ENCODE data around the gene CFAP69. TPM values are rescaled to one million over a fixed set of nuclear protein-coding genes. Genes with fewer than 3 reads are reported as not detected.

CFAP69 gene
- total RNA-seq, 1 donor from 2014 or later: 2.0 TPM

GRCh38 chr7:90351987-90352386 lies 107.0 kb downstream of the CFAP69 start:
- H3K4me1 ChIP-seq (ENCODE audit: insufficient read depth, low read length): no peaks in the 10 kb centered on the region
- DNase-seq (ENCODE audit: low read depth) (no peak), FAIRE-seq (no peak)
- no peaks in the 10 kb centered on the region for H4K20me1 ChIP-seq (ENCODE audit: insufficient read depth, low read length)
- H3K79me2 ChIP-seq (ENCODE audit: insufficient read depth, low read length): peaks cover 47% of the 10 kb centered on the region
- H3K27ac ChIP-seq (ENCODE audit: low read depth, low read length): no peak overlapping the region
- no peak overlapping the region for H3K4me3 ChIP-seq (ENCODE audit: insufficient read depth, low read depth, low read length)
- no peak overlapping the region for H3K9ac ChIP-seq (ENCODE audit: low read length)
- H2AFZ ChIP-seq (ENCODE audit: low read depth, low read length): no peak overlapping the region
- H3K9me3 ChIP-seq (ENCODE audit: insufficient read depth, low read depth, low read length): no peaks in the 10 kb centered on the region
- Mint-ChIP-seq H3K27ac (ENCODE audit: unreplicated experiment) (no peak overlapping the region), H3K36me3 (ENCODE audit: low read depth, unreplicated experiment) (peaks cover 8% of the 10 kb centered on the region), H3K4me3 (ENCODE audit: unreplicated experiment) (no peak overlapping the region), H3K27me3 (ENCODE audit: low read depth, unreplicated experiment) (no peaks in the 10 kb centered on the region), H3K4me1 (ENCODE audit: low read depth, unreplicated experiment) (no peaks in the 10 kb centered on the region), H3K9me3 (ENCODE audit: unreplicated experiment) (peaks cover 4% of the 10 kb centered on the region)
- H3K4me2 ChIP-seq (ENCODE audit: low read length): no peak overlapping the region
- no peak for TF ChIP-seq CTCF (IDR thresholded peaks at IDR 0.05; ENCODE audit: insufficient read depth, low read depth, low read length)
- H3K27me3 ChIP-seq (ENCODE audit: insufficient read depth, low read length): no peaks in the 10 kb centered on the region
- H3K36me3 ChIP-seq (ENCODE audit: insufficient read depth, low read length): no peaks in the 10 kb centered on the region

Other genes starting within 250 kb of the CFAP69 start
- gene STEAP1, start 90.7 kb upstream of the CFAP69 start, total RNA-seq: 5.0 and 6.2 TPM in 2 replicates
- gene STEAP2, start 33.4 kb upstream of the CFAP69 start, total RNA-seq: 2.3 and 3.4 TPM in 2 replicates
- not detected in 2 replicates for gene FAM237B, start 76.1 kb downstream of the CFAP69 start, total RNA-seq
- gene GTPBP10, start 101.5 kb downstream of the CFAP69 start, total RNA-seq: 18.9 and 24.0 TPM in 2 replicates
- 37.9 and 42.8 TPM in 2 replicates for gene CLDN12, start 158.3 kb downstream of the CFAP69 start, total RNA-seq
- gene PTTG1IP2, start 224.5 kb downstream of the CFAP69 start, total RNA-seq: not detected in 2 replicates

Data from astrocyte (in vitro differentiated cells and primary cell).